OCI-LY1 (cell line): ENCODE results near the gene S1PR1.

Source experiments
- CTCF ChIP-seq: fragments of 200-600 bp; sonication (generic), shearing (Covaris generic); IDR thresholded peaks from 2 replicates; pipeline ENCODE4 v1.5.1; 2017; ENCODE audit warnings: mild to moderate bottlenecking, antibody characterized with exemption, low read length, moderate library complexity, mixed read lengths
- EZH2 ChIP-seq: fragments of 200-600 bp; sonication (generic), shearing (Covaris generic); IDR thresholded peaks from 2 replicates; pipeline ENCODE4 v1.8.0; 2017; ENCODE audit warnings: borderline replicate concordance, mixed run types, mild to moderate bottlenecking, antibody characterized with exemption, low read length, moderate library complexity, mixed read lengths

GRCh38 chr1:101235696-101236515, 913 bp upstream of the S1PR1 start:
- no peak for TF ChIP-seq EZH2
- TF ChIP-seq CTCF: no peak
